ENCODE data around the gene RNF144A.
A peak's percentile ranks its signal among the peaks of the same experiment; 100 is the strongest.
"Not testable (repeated sequence)": the region's sequence is repeated elsewhere in the genome, so short reads cannot be mapped to it uniquely, and the experiment has no call there.

RNF144A gene

GRCh38 chr2:6993229-6993640, 76.0 kb downstream of the RNF144A start:
- H3K9ac ChIP-seq, result no peak overlapping the region
- H3K4me2 ChIP-seq, result peak overlapping the region; percentile 83

GRCh38 chr2:6993936-6994335, 76.7 kb downstream of the RNF144A start:
- Histone ChIP-seq H3K4me3 (no peak overlapping the region), H3K4me2 (peak overlapping the region; percentile 83), H3K27me3 (no peaks in the 10 kb centered on the region), H3K9me3 (peaks cover 10% of the 10 kb centered on the region), H3K4me1 (peaks cover 49% of the 10 kb centered on the region), H4K20me1 (no peaks in the 10 kb centered on the region), H3K9ac (peak overlapping the region; percentile 68; the same call in 1 of the 2 replicates), H3K36me3 (peaks cover 29% of the 10 kb centered on the region), H3K27ac (peak overlapping the region; percentile 77; the same call in 1 of the 2 replicates)
- TF ChIP-seq Cebpa-rat (IDR thresholded peaks at IDR 0.05), result no peak

More at GRCh38 chr2:6993229-6993640, 76.0 kb downstream of the RNF144A start:
- no peak overlapping the region for H3K4me3 ChIP-seq
- H3K27me3 ChIP-seq, result no peaks in the 10 kb centered on the region
- no peaks in the 10 kb centered on the region for H4K20me1 ChIP-seq
- TF ChIP-seq Cebpa-rat (IDR thresholded peaks at IDR 0.05), result no peak
- H3K4me1 ChIP-seq, result peaks cover 42% of the 10 kb centered on the region
- peaks cover 10% of the 10 kb centered on the region for H3K9me3 ChIP-seq
- H3K36me3 ChIP-seq, result peaks cover 35% of the 10 kb centered on the region
- peak overlapping the region; percentile 46 for H3K27ac ChIP-seq

DNA sequence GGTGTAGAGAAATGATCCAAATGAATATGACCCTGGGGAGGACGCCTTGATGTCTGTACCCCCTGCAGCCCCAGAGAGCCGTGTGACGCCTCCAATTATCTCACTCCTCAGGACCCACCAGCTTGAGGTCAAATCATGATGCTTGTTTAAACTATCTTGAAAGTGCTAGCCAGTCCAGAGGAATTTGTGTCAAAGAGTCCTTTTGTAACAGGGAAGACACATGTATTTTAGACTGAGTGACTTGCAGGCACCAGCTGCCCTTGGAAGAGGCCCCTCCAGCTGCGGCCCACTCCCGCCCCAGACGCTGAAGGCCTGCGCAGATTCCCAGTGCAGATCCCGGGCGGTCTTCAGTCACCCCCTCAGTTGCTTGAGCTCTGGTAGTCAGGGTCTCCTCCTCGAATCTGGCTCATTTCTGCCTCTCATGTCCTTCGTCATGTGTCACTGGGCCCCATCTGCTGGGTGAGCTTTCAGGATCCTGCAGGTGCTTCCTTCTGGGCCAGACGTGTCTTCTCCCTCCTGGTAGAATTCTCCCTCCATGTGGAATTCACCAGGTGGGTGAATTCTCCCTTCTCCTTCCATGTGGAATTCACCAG, 77.4 kb downstream of the RNF144A start:
- Histone ChIP-seq H4K20me1 (no peaks in the 10 kb centered on the region), H3K4me3 (no peak overlapping the region), H3K9ac (peak overlapping the region; percentile 68), H3K4me1 (peaks cover 56% of the 10 kb centered on the region), H3K4me2 (peak overlapping the region; percentile 83), H3K36me3 (peaks cover 22% of the 10 kb centered on the region), H3K27ac (peak overlapping the region; percentile 77), H3K9me3 (peaks cover 10% of the 10 kb centered on the region), H3K27me3 (no peaks in the 10 kb centered on the region)
- TF ChIP-seq Cebpa-rat (IDR thresholded peaks at IDR 0.05), result no peak

DNA sequence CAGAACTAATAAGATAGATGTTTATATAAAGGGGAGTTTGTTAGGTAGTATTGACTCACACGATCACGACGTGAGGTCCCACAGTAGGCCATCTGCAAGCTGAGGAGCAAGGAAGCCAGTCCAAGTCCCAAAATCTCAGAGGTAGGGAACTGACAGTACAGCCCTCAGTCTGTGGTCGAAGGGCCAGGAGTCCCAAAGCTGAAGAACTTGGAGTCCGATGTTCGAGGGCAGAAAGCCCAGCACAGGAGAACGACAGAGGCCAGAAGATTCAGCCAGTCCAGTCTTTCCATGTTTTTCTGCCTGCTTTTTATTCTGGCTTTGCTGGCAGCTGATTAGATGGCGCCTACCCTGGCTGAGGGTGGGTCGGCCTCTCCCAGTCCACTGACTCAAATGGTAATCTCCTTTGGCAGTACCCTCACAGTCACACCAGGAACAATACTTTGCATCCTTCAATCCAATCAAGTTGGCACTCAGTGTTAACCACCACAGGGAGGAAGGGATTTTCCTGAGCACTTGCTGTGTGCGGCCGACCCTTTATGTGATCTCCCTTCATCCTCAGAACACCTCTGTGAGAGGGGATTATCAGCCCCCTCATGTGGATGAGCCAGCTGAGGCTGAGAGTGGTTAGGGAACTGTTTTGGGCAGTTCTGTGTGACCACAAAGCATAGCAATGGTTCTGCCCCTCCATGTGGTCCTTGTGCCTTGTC, 78.3 kb downstream of the RNF144A start:
- Histone ChIP-seq H3K27ac (peak overlapping the region; percentile 77), H3K4me1 (peaks cover 65% of the 10 kb centered on the region), H3K9me3 (peaks cover 9% of the 10 kb centered on the region), H3K27me3 (no peaks in the 10 kb centered on the region), H3K4me2 (peak overlapping the region; percentile 83), H3K4me3 (no peak overlapping the region), H3K9ac (no peak overlapping the region), H3K36me3 (peaks cover 20% of the 10 kb centered on the region), H4K20me1 (no peaks in the 10 kb centered on the region)
- TF ChIP-seq Cebpa-rat (IDR thresholded peaks at IDR 0.05), result no peak

DNA sequence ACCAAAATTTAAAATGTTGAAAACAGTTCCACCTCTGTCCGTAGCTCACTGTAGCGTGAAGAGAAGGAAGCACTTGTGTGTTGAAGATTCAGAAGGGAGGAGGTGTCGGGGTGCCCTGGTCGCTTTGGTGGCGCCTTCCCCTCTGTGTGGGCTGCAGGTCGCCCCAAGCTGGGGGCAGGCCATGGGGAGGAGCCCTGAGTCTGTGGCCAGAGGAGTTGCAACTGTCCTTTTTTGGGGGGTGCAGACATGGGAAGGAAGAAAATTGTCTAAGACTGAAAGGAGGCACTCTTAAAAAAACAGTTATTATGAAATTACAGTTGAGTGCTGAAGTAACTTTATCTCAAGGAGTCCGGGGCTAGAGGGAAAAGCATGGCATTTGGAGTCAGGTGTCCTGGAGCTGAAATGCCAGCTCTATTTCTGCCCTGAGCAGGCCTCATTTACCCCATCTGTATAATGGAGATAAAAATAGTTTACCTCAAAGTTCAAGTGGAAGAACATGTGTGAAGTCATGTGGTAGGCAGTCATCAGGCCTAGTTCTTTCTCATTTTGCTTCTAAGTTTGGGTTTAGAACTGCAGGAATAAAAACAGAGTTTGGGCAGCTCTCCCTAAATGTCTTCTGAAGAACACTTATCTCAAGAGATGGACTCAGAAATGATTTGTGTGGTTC, 82.1 kb downstream of the RNF144A start:
- TF ChIP-seq Cebpa-rat (IDR thresholded peaks at IDR 0.05), result no peak
- Histone ChIP-seq H3K27me3 (no peaks in the 10 kb centered on the region), H3K27ac (peak overlapping the region; percentile 64), H3K4me1 (peaks cover 70% of the 10 kb centered on the region), H3K4me2 (peak overlapping the region; percentile 79), H3K9ac (peak overlapping the region; percentile 30; the same call in 1 of the 2 replicates), H3K36me3 (peaks cover 5% of the 10 kb centered on the region; the same call in 1 of the 2 replicates), H4K20me1 (no peaks in the 10 kb centered on the region), H3K4me3 (no peak overlapping the region), H3K9me3 (no peaks in the 10 kb centered on the region)

DNA sequence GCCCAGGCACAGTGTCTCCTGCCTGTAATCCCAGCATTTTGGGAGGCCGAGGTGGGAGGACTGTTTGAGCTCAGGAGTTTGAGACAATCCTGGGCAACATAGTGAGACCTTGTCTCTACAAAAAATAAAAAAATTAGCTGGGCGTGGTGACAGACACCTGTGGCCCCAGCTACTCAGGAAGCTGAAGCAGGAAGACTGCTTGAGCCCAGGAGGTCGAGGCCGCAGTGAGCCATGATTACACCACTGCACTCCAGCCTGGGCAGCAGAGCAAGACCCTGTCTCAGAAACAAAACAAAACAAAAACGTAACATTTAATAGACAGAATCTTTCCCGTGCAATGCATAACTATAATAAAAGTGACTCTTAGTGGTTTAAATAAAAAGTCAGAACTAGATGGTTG, 84.2 kb downstream of the RNF144A start:
- not testable (repeated sequence) for H3K4me3 ChIP-seq, H3K9ac ChIP-seq, H3K9me3 ChIP-seq, H4K20me1 ChIP-seq, H3K36me3 ChIP-seq, H3K27ac ChIP-seq, H3K27me3 ChIP-seq
- H3K4me2 ChIP-seq, result peak overlapping the region; percentile 43
- peaks cover 72% of the 10 kb centered on the region for H3K4me1 ChIP-seq

DNA sequence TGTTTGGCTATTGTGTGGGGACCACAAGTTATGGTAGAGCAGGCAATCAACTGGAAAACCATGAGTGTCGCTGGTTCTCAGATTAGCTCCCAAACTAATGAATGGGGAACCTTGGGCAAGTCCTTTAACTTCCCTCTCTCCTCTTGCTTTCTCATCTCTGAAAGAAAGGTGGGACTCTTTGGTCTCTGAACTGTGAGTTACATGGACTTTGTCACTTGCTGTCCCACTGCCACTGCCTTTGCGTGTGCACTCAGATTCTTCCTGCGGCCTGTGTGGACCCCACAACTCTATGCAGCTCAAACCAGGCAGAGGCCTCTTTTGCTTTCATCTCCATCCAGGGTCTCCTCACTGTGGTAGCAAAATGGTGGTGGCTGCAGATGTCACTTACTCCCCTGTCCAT, 86.7 kb downstream of the RNF144A start:
- Histone ChIP-seq H3K4me3 (no peak overlapping the region), H3K27me3 (no peaks in the 10 kb centered on the region), H3K4me2 (peak overlapping the region; percentile 92), H3K9me3 (no peaks in the 10 kb centered on the region), H3K36me3 (no peaks in the 10 kb centered on the region), H4K20me1 (no peaks in the 10 kb centered on the region), H3K27ac (peak overlapping the region; percentile 89), H3K4me1 (peaks cover 88% of the 10 kb centered on the region), H3K9ac (peak overlapping the region; percentile 11; the same call in 1 of the 2 replicates)
- TF ChIP-seq Cebpa-rat (IDR thresholded peaks at IDR 0.05), result no peak

DNA sequence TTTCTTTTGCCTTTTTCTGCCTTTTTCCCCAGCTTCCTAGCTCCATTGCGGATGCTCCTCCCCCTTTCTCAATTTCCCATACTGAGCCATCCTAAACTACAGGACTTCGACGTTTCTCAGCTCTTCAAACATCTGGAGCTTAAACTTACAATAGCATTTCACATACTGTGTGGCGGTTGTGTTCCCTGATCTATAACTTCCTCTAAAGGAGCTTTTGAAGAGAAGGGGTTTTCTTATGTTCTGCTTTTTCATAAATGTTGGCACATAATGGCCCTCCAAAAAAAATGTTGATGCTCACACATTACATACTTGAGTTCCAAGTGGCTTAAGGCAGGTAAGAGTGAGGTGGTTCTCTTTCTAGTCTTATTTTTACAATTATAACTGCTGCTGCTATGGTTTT, 87.4 kb downstream of the RNF144A start:
- Histone ChIP-seq H3K27ac (peak overlapping the region; percentile 89), H3K27me3 (no peaks in the 10 kb centered on the region), H3K36me3 (no peaks in the 10 kb centered on the region), H4K20me1 (no peaks in the 10 kb centered on the region), H3K4me1 (peaks cover 88% of the 10 kb centered on the region), H3K9ac (peak overlapping the region; percentile 11; the same call in 1 of the 2 replicates), H3K4me2 (peak overlapping the region; percentile 92), H3K4me3 (no peak overlapping the region), H3K9me3 (no peaks in the 10 kb centered on the region)
- no peak for TF ChIP-seq Cebpa-rat (IDR thresholded peaks at IDR 0.05)

DNA sequence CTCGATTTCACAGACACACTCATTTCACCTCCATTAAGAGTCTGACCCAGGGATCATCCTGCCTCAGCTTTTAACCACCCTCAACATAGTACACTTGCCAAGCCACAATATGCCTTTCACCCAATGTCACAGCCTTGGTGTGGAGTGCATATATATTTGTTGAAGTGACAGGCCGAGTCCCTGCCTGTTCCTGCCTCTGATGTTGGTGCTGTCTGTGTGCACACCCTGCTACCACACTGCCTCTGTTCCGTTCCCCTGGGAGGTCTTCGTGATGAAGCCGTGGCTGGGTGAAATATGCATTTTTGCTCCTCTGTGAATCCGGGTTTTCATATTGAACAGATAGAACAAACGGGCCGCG, 90.3 kb downstream of the RNF144A start:
- Histone ChIP-seq H3K4me3 (peak overlapping the region; percentile 53), H3K36me3 (no peaks in the 10 kb centered on the region), H3K27ac (peak overlapping the region; percentile 89), H3K4me2 (peak overlapping the region; percentile 92), H3K4me1 (peaks cover 92% of the 10 kb centered on the region), H3K27me3 (no peaks in the 10 kb centered on the region), H4K20me1 (no peaks in the 10 kb centered on the region), H3K9me3 (no peaks in the 10 kb centered on the region), H3K9ac (peak overlapping the region; percentile 79)
- no peak for TF ChIP-seq Cebpa-rat (IDR thresholded peaks at IDR 0.05)
